GM10847 (cell line): ENCODE measurements around the gene DFFA.
A peak's percentile ranks its signal among the peaks of the same experiment; 100 is the strongest.

ENCODE experiments used
- POLR2A ChIP-seq: IDR thresholded peaks from 2 replicates; pipeline ENCODE4 v1.6.1; 2011; ENCODE audit not compliant: insufficient read length; ENCODE audit errors: extremely low read depth

Gene DFFA

DNA sequence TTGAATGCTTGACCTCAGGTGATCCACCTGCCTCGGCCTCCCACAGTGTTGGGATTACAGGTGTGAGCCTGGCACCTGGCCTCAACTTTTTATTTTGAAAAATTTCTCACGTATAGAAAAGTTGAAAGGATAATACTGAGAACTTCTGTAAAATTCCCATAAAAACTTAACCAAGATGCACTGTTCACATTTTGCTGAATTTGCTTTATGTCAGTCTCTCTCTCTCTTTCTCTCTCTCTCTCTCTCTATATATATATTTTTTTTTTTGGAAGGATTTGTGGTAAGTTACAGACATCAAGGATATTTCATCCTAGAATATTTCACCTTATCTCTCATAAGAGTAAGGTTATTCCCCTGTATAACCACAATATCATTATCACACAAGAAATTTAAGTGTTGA is 8.3 kb upstream of the DFFA start:
- no peak for TF ChIP-seq POLR2A

DNA sequence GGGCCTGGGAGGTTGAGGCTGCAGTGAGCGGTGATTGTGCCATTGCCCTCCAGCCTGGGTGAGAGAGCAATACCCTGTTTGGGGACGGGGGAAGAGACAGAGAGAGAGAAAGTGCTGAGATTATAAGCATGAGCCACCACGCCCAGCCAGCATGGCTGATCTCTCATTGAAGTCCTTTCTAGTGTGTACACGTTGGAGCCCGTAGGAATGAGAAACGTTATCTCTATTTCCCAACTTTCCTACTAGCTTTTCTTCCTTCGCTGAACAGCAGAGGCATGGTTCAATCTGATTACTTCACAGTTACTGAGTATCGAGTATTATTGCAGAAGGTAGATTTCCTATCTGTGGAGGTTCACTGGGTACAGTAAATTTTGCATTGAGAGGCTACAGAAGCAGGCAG is 7.0 kb upstream of the DFFA start:
- TF ChIP-seq POLR2A = no peak

DNA sequence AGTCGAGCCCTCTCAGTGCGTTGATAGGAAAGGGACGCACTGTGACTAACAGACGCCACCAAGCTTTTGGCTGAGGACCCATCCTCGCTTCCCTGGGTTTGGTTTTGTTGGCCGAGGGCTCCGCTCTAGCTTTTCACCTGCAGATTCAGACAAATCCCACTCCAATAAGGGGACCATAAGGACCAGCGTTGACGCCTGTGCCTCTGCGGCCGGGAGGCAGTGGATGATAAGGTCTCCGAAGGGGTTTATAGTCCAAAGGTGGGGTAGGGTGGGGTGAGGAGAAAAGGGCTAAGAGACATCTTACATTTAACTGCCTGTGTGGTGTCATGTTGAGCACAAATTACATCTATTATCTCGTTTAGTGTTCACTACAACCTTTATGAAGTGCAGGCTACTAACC is 3.2 kb upstream of the DFFA start:
- TF ChIP-seq POLR2A = no peak

DNA sequence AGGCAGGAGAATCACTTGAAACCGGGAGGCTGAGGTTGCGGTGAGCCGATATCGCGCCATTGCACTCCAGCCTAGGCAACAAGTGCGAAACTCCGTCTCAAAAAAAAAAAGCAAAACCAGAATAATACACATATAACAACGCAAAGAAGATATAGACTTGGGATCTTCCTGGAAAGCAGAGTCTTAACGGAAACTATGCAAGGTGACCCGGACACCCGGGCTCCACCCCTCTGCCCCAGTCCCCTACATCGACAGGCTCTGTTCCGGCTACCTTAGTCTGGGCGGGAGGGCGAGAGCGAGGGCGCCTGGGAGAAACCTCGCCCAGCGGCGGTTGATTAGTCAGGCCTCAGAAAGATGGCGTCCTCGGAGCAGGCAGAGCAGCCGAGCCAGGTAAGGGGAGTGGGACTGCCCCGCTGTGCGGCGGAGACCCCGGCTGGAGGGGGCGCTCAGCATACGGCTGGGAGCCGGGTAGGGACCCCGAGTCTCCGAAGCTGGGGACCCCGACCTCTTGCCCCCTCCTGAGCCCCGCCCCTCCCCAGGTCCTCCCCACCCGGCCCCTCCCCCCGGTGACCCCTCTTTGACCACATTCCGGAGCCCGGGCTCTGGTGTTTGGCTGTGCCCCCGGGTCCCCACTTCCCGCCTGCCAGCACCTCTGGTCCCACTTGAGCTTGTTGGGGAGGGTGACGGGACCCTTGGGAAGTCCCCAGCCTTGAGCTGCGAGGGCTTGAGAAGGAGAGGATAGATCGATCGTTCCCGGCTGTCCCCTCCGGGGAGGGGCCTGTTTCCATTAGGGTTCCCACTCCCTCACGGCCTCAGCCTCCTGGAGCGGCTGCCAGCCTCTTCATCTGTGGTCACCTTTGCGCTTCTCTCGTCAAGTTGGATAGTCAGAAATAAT is 2.5 kb upstream of the DFFA start, which contains the start of gene PEX14:
Gene PEX14 (plus strand): TSS at position 338 of the 895 bp plus-strand sequence. CDS start 17 bp downstream, at position 355.
- TF ChIP-seq POLR2A = peak; percentile 71

DNA sequence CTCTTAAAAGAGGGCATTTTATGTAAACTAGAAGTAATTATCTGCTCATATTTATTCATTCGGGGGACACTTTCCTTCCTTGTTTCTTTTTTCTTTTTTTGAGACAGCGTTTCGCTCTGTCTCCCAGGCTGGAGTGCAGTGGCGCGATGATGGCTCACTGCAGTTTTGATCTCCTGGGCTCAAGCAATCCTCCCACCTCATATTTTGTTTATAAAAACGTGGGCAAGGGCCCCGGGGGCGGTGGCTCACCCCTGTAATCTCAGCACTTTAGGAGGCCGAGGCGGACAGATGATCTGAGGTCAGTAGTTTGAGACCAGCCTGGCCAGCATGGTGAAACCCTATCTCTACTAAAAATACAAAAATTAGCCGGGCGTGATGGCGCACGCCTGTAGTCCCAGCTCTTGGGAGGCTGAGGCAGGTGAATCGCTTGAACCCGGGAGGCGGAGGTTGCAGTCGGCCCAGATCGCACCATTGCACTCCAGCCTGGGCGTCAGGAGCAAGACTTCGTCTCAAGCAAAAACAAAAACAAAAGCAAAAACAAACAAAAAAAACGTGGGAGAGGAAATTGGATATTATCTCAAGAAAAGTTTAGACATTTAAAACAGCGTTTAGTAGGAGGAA is 926 bp upstream of the DFFA start:
- no peak for TF ChIP-seq POLR2A

DNA sequence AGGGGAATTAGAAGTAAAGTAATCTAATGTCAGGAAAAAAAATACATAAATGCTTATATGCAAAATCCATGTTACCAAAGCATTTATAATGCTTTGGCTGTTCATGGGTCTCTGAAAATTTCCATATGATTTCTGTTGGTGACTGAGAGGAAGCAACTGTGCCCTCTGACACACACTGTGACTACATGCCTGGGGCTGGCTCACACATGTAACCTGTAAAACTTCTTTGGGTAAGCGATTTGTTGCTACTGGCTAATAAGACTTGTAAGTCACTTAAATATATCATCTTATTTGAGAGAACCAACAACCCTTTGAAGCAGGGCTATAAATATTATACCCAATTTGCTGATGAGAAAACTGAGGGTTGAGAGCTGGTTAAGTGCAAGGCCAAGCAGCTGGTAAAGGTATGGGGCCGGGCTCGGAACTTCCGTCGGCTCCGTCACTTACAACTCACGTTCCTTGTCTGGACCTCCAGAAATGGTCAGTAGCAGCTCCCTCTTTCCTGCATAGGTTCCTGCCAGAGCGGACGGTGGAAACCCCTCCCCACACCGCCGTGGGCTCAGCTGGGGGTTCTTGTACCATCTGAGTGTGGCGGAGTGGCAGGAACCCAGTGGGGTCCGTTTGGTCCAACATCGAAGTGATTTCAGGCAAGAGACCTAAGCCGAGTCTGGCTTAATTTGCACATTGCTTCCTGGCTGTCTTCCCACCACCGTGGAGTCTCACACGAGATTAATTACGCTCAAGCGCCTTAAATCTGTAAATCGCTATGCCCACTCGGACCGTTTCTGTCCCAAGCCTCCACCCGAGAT is 714 bp downstream of the DFFA start:
- no peak for TF ChIP-seq POLR2A

DNA sequence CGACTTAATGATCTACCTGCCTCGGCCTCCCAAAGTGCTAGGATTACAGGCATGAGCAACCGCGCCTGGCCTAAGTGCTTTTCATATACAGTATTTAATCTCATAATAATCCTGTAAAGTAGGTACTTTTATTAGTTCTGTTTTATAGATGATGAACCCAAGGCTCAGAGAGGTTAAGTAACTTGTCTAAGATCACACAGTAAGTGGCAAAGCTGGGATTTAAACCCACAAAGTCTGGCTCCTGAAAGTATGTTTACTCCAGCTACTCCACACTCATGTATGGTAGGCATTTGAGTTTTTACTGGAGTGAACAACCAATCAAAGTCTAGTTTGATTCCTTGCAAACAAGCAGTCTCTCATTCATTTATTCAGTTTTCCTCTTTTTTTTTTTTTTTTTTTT is 2.3 kb downstream of the DFFA start:
- TF ChIP-seq POLR2A = no peak

DNA sequence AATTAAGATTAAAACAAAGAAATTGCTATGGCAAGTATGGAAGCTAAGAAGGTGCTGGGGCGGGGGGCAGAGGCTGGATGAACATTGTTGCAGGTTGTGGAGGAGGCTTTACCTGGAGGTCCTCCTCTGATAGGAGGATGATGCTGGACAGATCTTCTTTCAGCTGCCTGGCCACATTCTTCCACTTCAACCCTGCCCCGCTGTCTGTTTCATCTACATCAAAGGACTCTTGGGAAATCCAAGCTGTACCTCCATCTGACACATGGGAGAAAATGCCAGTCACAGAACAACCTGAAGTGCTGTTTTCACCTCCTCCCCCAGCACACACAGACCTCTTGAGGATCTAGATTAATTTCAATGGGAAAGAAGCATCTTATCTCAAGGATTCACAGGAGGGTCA is 5.3 kb downstream of the DFFA start:
- no peak for TF ChIP-seq POLR2A

DNA sequence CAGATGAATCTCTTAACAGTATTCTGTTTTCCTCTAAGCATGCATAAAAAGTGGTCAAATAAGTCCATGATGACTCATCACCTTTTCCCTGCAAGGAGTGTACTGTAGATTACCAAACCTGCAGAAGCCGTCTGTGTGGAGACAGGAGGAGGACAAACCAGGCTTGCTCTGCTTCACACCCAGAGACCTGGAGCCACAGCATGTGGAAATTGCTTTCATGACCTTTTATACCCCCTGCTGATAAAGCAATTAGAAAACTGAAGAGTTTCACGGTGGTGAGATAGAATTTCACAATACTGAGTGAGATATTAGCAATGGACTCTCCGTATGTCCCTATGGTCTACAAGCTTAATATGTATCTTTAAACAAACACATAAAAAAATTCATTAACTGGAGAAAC is 13.1 kb downstream of the DFFA start:
- no peak for TF ChIP-seq POLR2A

DNA sequence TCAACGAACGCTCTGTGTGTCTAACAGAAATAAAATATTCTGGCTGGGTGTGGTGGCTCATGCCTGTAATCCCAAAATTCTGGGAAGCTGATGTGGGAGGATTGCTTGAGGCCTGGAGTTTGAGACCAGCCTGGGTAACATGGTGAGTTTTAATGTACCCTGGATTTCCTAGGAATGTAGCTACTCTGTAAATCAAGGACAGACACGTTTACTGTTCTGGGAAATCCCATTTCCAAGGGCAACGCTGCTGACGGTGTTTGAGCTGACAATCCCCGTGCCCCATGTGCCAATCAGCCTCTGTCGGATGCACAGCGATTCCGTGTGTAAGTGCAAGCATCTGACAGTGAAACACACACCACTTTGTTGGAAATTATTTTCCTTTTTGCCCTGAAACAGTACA is 14.5 kb downstream of the DFFA start:
- TF ChIP-seq POLR2A = no peak

DNA sequence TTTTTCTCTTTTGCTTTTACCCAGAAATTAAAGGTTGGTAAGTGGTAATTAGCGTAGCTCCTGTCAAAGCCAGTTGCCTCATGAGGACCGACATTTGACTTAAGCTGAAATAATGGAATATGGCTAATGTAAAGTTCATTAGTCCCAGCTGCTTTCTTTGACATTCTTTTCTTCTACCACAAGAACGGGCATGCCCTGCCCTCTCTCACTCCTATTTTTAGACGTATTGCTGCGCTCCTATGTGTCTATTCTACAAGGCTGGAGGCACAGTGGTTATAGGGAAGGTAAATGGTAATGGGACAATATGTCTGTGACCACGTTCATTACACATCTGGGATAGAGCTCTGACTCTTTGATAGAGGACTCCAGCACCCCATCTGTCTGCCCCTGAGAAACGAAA is 15.7 kb downstream of the DFFA start:
- TF ChIP-seq POLR2A = no peak

DNA sequence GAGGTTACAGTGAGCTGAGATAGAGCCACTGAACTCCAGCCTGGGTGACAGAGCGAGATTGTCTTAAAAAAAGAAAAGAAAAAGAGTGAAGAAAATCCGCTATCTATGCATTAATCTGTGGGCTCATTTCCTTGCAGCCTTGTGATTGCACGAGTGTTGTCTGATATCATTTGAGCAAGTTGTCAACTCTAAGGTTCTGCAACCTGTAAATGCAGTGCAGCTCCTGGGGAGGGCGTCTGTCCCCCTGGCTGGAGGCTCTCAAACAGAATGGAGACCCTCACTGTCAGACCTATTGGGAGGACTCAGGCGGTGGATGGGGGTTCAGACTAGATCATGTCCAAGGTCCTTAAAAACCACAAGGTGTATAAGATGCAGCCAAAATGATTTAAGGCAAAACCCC is 16.3 kb downstream of the DFFA start:
- TF ChIP-seq POLR2A = no peak

DNA sequence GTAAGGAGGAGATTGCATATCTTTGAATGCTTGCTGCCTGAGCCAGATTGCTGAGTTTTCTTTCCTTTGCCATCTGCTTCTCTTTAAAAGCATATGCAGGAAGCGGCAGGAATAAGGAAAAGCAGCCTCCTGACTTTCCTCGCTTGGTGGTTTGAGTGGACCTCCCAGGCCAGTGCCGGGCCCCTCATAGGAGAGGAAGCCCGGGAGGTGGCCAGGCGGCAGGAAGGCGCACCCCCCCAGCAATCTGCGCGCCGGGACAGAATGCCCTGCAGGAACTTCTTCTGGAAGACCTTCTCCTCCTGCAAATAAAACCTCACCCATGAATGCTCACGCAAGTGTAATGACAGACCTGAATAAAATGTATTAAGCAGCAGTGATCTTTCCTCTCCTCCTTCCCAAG is 21.0 kb downstream of the DFFA start:
- no peak for TF ChIP-seq POLR2A

DNA sequence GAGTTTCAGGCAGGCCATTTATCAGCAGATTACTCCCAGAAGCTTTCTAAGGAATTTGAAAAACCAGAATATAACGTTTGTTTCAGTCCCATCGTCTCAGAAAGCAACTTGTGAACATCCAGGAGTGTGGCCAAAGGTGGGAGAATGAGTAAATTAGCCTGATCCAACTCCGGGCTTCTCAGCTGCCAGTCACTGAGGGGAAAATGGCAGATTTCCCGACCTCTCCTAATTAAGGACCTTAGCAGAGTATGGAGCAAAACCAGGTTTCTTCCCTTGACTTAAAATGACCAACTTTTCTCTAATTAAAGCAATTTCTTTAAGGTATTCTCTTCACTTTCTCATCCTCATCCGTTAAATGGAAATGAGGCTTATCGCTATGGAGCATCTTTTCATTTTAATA is 21.5 kb downstream of the DFFA start:
- TF ChIP-seq POLR2A = no peak

DNA sequence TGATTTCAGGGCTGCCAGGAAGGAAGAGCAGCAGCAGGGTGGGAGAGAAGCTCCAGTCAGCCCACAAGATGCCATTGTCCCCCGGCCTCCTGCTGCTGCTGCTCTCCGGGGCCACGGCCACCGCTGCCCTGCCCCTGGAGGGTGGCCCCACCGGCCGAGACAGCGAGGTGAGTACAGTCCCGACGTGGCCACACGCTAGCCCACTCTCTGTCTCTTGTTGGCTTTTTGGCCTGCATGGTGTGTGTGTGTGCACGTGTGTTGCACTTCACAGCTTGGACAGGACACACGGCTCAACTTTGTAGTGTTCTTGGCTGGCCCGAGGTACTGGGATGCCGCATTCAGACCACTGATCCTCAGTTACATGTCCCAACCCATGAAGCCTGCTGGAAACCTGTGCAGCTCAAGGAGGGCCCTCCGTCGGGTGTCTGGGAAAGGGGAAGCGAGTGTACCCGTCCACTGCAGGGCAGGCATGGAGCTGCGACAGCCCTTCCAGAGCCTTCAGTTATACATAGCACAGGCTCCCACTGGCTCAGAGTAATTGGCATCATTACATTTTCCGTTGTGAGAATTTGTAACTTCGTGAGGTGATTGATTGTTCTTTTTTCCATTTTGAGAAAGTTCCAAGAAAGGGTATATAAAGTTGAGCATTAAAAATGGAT is 22.0 kb downstream of the DFFA start:
- TF ChIP-seq POLR2A = no peak
